ENCODE measurements around the gene RAB8B.

The RAB8B gene

DNA sequence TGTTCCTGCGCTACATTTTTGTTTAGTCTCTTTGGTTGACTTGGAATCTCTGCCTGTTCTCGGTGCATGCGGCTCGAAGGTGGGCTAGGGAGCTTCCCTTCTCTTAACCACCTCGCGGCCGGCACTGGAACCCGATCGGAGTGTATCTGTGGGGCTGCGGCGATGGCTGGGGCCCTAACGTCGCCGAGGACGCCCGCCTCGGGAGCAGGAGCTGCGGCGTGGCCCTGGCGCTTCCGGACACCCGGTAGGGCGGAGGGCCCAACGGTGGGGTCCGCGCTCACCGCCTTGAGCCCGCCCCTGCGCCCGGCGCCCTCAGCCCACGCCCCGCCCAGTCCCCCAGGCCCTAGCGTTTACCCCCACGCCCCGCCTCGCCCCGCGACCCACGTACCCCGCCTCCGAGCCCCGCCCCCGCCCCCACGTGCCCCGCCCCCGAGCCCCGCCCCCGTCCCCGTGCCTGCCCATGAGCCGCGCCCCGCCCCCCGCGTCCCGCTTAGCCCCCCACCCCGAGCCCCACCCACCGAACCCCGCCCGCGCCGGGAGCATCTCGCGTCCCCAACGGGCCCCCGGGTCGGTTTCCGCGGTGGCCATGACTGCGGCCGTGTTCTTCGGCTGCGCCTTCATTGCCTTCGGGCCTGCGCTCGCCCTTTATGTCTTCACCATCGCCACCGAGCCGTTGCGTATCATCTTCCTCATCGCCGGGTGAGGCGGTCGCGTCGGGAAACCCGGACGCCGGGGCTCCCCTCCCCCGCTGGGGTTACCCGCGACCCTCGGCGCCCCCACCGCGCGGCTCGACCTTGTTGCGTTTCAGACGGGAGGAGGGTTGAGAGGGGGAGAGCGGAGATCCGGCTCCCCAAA, 87.9 kb downstream of the RAB8B start, which contains the start of gene APH1B (continued):
- peak; percentile 92 for TF ChIP-seq ZNF692 (tag by site-specific recombination; IDR thresholded peaks at IDR 0.05)
- no peak for TF ChIP-seq TRIM28 (IDR thresholded peaks at IDR 0.05; ENCODE audit: borderline replicate concordance, low read length)
- TF ChIP-seq ZSCAN23 (tag by site-specific recombination; IDR thresholded peaks at IDR 0.05): no peak
- TF ChIP-seq KLF9 (tag by site-specific recombination; IDR thresholded peaks at IDR 0.05; ENCODE audit: low read depth): no peak
- peak; percentile 38; the same call in 1 of the 2 replicates for TF ChIP-seq ZNF513 (tag by site-specific recombination; IDR thresholded peaks at IDR 0.05)
- TF ChIP-seq SP3 (tag by site-specific recombination; IDR thresholded peaks at IDR 0.05): peak; percentile 32
- peak; percentile 72; the same call in 1 of the 2 replicates for TF ChIP-seq ZNF777 (tag by site-specific recombination; IDR thresholded peaks at IDR 0.05; ENCODE audit: borderline replicate concordance)
- TF ChIP-seq ZNF521 (tag by site-specific recombination; IDR thresholded peaks at IDR 0.05): no peak
- TF ChIP-seq GLIS2 (tag by site-specific recombination; IDR thresholded peaks at IDR 0.05): peak; percentile 70
- TF ChIP-seq, protein P1, sequence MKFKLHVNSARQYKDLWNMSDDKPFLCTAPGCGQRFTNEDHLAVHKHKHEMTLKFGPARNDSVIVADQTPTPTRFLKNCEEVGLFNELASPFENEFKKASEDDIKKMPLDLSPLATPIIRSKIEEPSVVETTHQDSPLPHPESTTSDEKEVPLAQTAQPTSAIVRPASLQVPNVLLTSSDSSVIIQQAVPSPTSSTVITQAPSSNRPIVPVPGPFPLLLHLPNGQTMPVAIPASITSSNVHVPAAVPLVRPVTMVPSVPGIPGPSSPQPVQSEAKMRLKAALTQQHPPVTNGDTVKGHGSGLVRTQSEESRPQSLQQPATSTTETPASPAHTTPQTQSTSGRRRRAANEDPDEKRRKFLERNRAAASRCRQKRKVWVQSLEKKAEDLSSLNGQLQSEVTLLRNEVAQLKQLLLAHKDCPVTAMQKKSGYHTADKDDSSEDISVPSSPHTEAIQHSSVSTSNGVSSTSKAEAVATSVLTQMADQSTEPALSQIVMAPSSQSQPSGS (tag by site-specific recombination; IDR thresholded peaks at IDR 0.05; ENCODE audit: low read depth): no peak
- no peak for TF ChIP-seq ZNF404 (tag by site-specific recombination; IDR thresholded peaks at IDR 0.05)
- no peak for TF ChIP-seq ZNF354C (tag by site-specific recombination; IDR thresholded peaks at IDR 0.05; ENCODE audit: borderline replicate concordance, low read depth)
- peak; percentile 52; the same call in 1 of the 2 replicates for TF ChIP-seq ZNF600 (tag by site-specific recombination; IDR thresholded peaks at IDR 0.05)
- peak; percentile 43; the same call in 1 of the 2 replicates for TF ChIP-seq ZFHX2 (tag by site-specific recombination; conservative IDR thresholded peaks at IDR 0.05)
- TF ChIP-seq ZNF660 (tag by site-specific recombination; IDR thresholded peaks at IDR 0.05): peak; percentile 21; the same call in 1 of the 2 replicates
- no peak for TF ChIP-seq ZNF366 (tag by site-specific recombination; conservative IDR thresholded peaks at IDR 0.05)
- TF ChIP-seq ZEB2 (tag by site-specific recombination; IDR thresholded peaks at IDR 0.05): peak; percentile 65
- TF ChIP-seq ZNF350 (tag by site-specific recombination; IDR thresholded peaks at IDR 0.05): no peak
- peak; percentile 64 for TF ChIP-seq ZBTB48 (tag by site-specific recombination; IDR thresholded peaks at IDR 0.05)
- TF ChIP-seq ZBTB26 (tag by site-specific recombination; optimal IDR thresholded peaks at IDR 0.05): peak; percentile 69
- TF ChIP-seq CTCF (tag by site-specific recombination; IDR thresholded peaks at IDR 0.05): peak; percentile 34; the same call in 1 of the 2 replicates
- TF ChIP-seq, protein P2, sequence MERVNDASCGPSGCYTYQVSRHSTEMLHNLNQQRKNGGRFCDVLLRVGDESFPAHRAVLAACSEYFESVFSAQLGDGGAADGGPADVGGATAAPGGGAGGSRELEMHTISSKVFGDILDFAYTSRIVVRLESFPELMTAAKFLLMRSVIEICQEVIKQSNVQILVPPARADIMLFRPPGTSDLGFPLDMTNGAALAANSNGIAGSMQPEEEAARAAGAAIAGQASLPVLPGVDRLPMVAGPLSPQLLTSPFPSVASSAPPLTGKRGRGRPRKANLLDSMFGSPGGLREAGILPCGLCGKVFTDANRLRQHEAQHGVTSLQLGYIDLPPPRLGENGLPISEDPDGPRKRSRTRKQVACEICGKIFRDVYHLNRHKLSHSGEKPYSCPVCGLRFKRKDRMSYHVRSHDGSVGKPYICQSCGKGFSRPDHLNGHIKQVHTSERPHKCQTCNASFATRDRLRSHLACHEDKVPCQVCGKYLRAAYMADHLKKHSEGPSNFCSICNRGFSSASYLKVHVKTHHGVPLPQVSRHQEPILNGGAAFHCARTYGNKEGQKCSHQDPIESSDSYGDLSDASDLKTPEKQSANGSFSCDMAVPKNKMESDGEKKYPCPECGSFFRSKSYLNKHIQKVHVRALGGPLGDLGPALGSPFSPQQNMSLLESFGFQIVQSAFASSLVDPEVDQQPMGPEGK (tag by site-specific recombination; IDR thresholded peaks at IDR 0.05): 0 out of 2 replicates have a peak, but pooled peaks have one; percentile 23
- TF ChIP-seq ZBTB11 (tag by site-specific recombination; conservative IDR thresholded peaks at IDR 0.05; ENCODE audit: low read depth): 0 out of 2 replicates have a peak, but pooled peaks have one; percentile 16
- TF ChIP-seq ZNF670 (tag by site-specific recombination; IDR thresholded peaks at IDR 0.05; ENCODE audit: low read depth): no peak
- TF ChIP-seq ZNF560 (tag by site-specific recombination; IDR thresholded peaks at IDR 0.05; ENCODE audit: borderline replicate concordance): no peak
